HCT116 (cell line): Measurements from ENCODE around the gene TUB. TPM values are rescaled to one million over a fixed set of nuclear protein-coding genes. Genes with fewer than 3 reads are reported as not detected.

Source experiments
- ATAC-seq: fragments of 200-7000 bp; cut with Tn5 transposase; 2 replicates; pipeline ENCODE4 v1.9.1; 2020; ENCODE audit warnings: mild to moderate bottlenecking, moderate library complexity
- BruUV-seq: library from RNA; stranded (reverse); fragments of 400-500 nt; replicated peaks from 2 replicates; lab custom pipeline; 2021; lab: Mats Ljungman, UMichigan
- CTCF ChIA-PET: fragments of 300-600 bp; sonication (Branson Sonifier 250); formaldehyde crosslinking; loops from one replicate; lab custom pipeline; 2021; ENCODE audit warnings: antibody characterized with exemption; lab: Charles Lee
- POLR2A ChIA-PET: fragments of 300-600, 350-600 bp; sonication (Branson Sonifier 250); formaldehyde crosslinking; loops from one replicate; lab custom pipeline; 2021; ENCODE audit warnings: antibody characterized with exemption; lab: Charles Lee
- RAD21 ChIA-PET, 2 experiments: fragments of 300-600 bp; sonication (Branson Sonifier 250); formaldehyde crosslinking; loops; one replicate each; lab custom pipeline; 2023; ENCODE audit warnings: low total read pairs in 2 of 2; ENCODE audit not compliant: uncharacterized antibody in 2 of 2, unreplicated experiment in 2 of 2, low non-redundant PET in 1 of 2; lab: Charles Lee
- DNase-seq: peaks from one replicate; pipeline ENCODE4 v3.0.0-alpha.2; 2010; ENCODE audit warnings: low read depth, low spot score
- H2AFZ ChIP-seq: fragments of 200-600 bp; shearing (Covaris generic), sonication (generic); 2 replicates; pipeline ENCODE4 v1.6.1; 2017; ENCODE audit warnings: low read depth, mixed run types, mixed read lengths, antibody characterized with exemption, low read length; ENCODE audit not compliant: poor library complexity, severe bottlenecking
- H3K27ac ChIP-seq: 2 replicates; pipeline ENCODE4 v1.5.1; 2012; ENCODE audit warnings: low read depth, low read length
- H3K27me3 ChIP-seq: fragments of 200-600 bp; sonication (generic); 2 replicates; pipeline ENCODE4 v1.6.1; 2016; ENCODE audit warnings: mixed run types, low read length, mixed read lengths; ENCODE audit not compliant: insufficient read depth
- H3K36me3 ChIP-seq, 2 experiments: fragments of 200-500 bp in 1 of 2; fragments of 200-600 bp in 1 of 2; sonication (Bioruptor generic) in 1 of 2; sonication (generic) in 1 of 2; 2 replicates each; pipeline versions ENCODE4 v1.5.1 to v1.6.1; 2014 to 2016; ENCODE audit warnings: low read length in 2 of 2, inconsistent platforms in 1 of 2, mixed read lengths in 1 of 2, mixed run types in 1 of 2; ENCODE audit not compliant: insufficient read depth in 2 of 2, control insufficient read depth in 1 of 2
- H3K4me1 ChIP-seq, 2 experiments: fragments of 200-600 bp in 1 of 2; sonication (generic) in 1 of 2; 2 replicates each; pipeline versions ENCODE4 v1.5.1 to v1.6.1; 2012 to 2017; ENCODE audit warnings: low read length in 2 of 2, inconsistent platforms in 1 of 2, mild to moderate bottlenecking in 1 of 2, mixed read lengths in 1 of 2, mixed run types in 1 of 2, moderate library complexity in 1 of 2; ENCODE audit not compliant: insufficient read depth in 2 of 2, control insufficient read depth in 1 of 2
- H3K4me2 ChIP-seq: fragments of 200-600 bp; sonication (generic); 2 replicates; pipeline ENCODE4 v1.6.1; 2017; ENCODE audit warnings: mixed run types, low read length, mixed read lengths
- H3K4me3 ChIP-seq, 2 experiments: fragments of 200-600 bp in 1 of 2; sonication (generic) in 1 of 2; replicated peaks in 1 of 2; 2 replicates each; pipeline ENCODE4 v1.5.1; 2011 to 2016; ENCODE audit warnings: low read length in 2 of 2, control low read depth in 1 of 2, low read depth in 1 of 2, mild to moderate bottlenecking in 1 of 2, mixed read lengths in 1 of 2, mixed run types in 1 of 2
- H3K79me2 ChIP-seq: fragments of 200-600 bp; sonication (generic); 2 replicates; pipeline ENCODE4 v1.6.1; 2017; ENCODE audit warnings: mild to moderate bottlenecking, mixed run types, low read length, moderate library complexity, mixed read lengths; ENCODE audit not compliant: insufficient read depth
- H3K9ac ChIP-seq: fragments of 200-600 bp; sonication (generic); 2 replicates; pipeline ENCODE4 v1.6.1; 2016; ENCODE audit warnings: low read length, mixed read lengths
- H3K9me2 ChIP-seq: fragments of 200-600 bp; sonication (generic), shearing (Covaris generic); 2 replicates; pipeline ENCODE4 v1.6.1; 2017; ENCODE audit warnings: mixed run types, mild to moderate bottlenecking, moderate library complexity; ENCODE audit not compliant: insufficient read depth
- H3K9me3 ChIP-seq, 2 experiments: fragments of 200-500 bp in 1 of 2; fragments of 200-600 bp in 1 of 2; sonication (Bioruptor generic) in 1 of 2; sonication (generic) in 1 of 2; 2 replicates each; pipeline ENCODE4 v1.6.1; 2014 to 2017; ENCODE audit warnings: low read length in 2 of 2, mixed read lengths in 2 of 2, inconsistent platforms in 1 of 2, low read depth in 1 of 2, mild to moderate bottlenecking in 1 of 2, mixed run types in 1 of 2, moderate library complexity in 1 of 2; ENCODE audit not compliant: control insufficient read depth in 1 of 2, insufficient read depth in 1 of 2
- H4K20me1 ChIP-seq: fragments of 200-600 bp; sonication (generic), shearing (Covaris generic); 2 replicates; pipeline ENCODE4 v1.6.1; 2017; ENCODE audit warnings: mixed run types, mild to moderate bottlenecking, moderate library complexity; ENCODE audit not compliant: insufficient read depth
- CBX3 ChIP-seq: IDR thresholded peaks from 2 replicates; pipeline ENCODE4 v1.6.1; 2012; ENCODE audit warnings: low read depth
- CEBPB ChIP-seq: IDR thresholded peaks from 2 replicates; pipeline ENCODE4 v1.6.1; 2012; ENCODE audit warnings: low read depth
- EZH2 ChIP-seq: fragments of 200-600 bp; sonication (generic); IDR thresholded peaks from 2 replicates; pipeline ENCODE4 v1.6.1; 2017; ENCODE audit warnings: antibody characterized with exemption, mixed run types
- EZH2phosphoT487 ChIP-seq: fragments of 200-600 bp; IDR thresholded peaks from 2 replicates; pipeline ENCODE4 v1.6.1; 2018; ENCODE audit warnings: antibody characterized with exemption, borderline replicate concordance
- FOSL1 ChIP-seq: IDR thresholded peaks from 2 replicates; pipeline ENCODE4 v1.6.1; 2012; ENCODE audit warnings: low read depth
- SIN3A ChIP-seq: IDR thresholded peaks from 2 replicates; pipeline ENCODE4 v1.6.1; 2012; ENCODE audit warnings: low read depth
- TCF7L2 ChIP-seq: IDR thresholded peaks from 2 replicates; pipeline ENCODE4 v1.7.0; 2011; ENCODE audit warnings: borderline replicate concordance, inconsistent platforms; ENCODE audit not compliant: insufficient read depth, insufficient read length; ENCODE audit errors: extremely low read depth
- ZBTB33 ChIP-seq: IDR thresholded peaks from 2 replicates; pipeline ENCODE4 v1.6.1; 2011; ENCODE audit warnings: mild to moderate bottlenecking, low read length, moderate library complexity; ENCODE audit not compliant: insufficient replicate concordance; ENCODE audit errors: extremely low read depth
- ZFX ChIP-seq: fragments of 450-650 bp; IDR thresholded peaks from 2 replicates; pipeline ENCODE4 v1.6.1; 2017
- ZNF274 ChIP-seq: fragments of 200-500 bp; sonication (Bioruptor generic); IDR thresholded peaks from 2 replicates; pipeline ENCODE4 v1.6.1; 2014; ENCODE audit warnings: mild to moderate bottlenecking, low read depth, low read length, inconsistent platforms
- intact Hi-C: fragments of 100-400 bp; cut with micrococcal nuclease; formaldehyde crosslinking; loops from 2 replicates; pipeline ENCODE4 v1.10.0; 2022
- total RNA-seq: library from RNA; stranded (reverse); gene quantifications from one replicate; pipeline ENCODE4 v1.2.1, GENCODE V29; 2021; ENCODE audit not compliant: unreplicated experiment
- TF ChIP-seq, protein P1 (sequence below), 3 experiments: fragments of 200-600 bp in 1 of 3; sonication (generic) in 1 of 3; IDR thresholded peaks in 2 of 3; conservative IDR thresholded peaks in 1 of 3; 2 replicates each; pipeline ENCODE4 v1.5.1; 2012 to 2017; ENCODE audit warnings: low read depth in 2 of 3, low read length in 2 of 3, antibody characterized with exemption in 1 of 3, borderline replicate concordance in 1 of 3, control low read depth in 1 of 3, mild to moderate bottlenecking in 1 of 3, mixed read lengths in 1 of 3, mixed run types in 1 of 3, moderate library complexity in 1 of 3; ENCODE audit not compliant: insufficient read depth in 1 of 3

Gene TUB
- total RNA-seq, 1 experiment from 2014 or later = 0.02 TPM

DNA sequence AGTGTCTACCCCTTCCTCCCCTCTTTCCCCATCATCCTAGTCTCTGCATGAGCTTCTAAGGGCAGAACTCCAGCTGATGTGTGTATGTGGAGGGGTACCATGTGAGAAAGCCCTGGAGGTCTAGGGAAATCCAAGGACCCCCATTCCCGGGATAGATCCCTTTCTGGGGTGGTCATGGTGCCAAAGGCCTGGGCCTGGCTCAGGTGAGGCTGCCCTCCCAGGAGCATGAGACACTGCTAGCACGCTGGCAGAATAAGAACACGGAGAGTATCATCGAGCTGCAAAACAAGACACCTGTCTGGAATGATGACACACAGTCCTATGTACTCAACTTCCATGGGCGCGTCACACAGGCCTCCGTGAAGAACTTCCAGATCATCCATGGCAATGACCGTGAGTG, 19.6 kb downstream of the TUB start:
- H3K27ac ChIP-seq = no peak overlapping the region
- RAD21 ChIA-PET = interaction anchor here (1.8 to 3.5 kb wide), 3 partner anchors 67 to 94 kb away, joined by 10 to 31 read pairs (median 28); no protein-coding TSS in a partner anchor
- intact Hi-C loops = no loop called here
- CTCF ChIA-PET = interaction anchor here (2.2 to 8.1 kb wide), 4 partner anchors 10 to 467 kb away, joined by 14 to 184 read pairs (median 38); no protein-coding TSS in a partner anchor
- peaks cover 4% of the 10 kb centered on the region; the same call in 1 of the 2 replicates for H3K27me3 ChIP-seq
- DNase-seq = no peak
- no peaks in the 10 kb centered on the region for H3K9me3 ChIP-seq
- no peaks in the 10 kb centered on the region for H3K4me1 ChIP-seq
- H3K36me3 ChIP-seq = no peaks in the 10 kb centered on the region
- no peak overlapping the region for H3K9ac ChIP-seq
- TF ChIP-seq SIN3A (no peak), CBX3 (no peak), TCF7L2 (no peak), FOSL1 (no peak), ZBTB33 (no peak), ZNF274 (no peak), CEBPB (no peak), ZFX (no peak), EZH2 (no peak), EZH2phosphoT487 (no peak)
- TF ChIP-seq, protein P1, sequence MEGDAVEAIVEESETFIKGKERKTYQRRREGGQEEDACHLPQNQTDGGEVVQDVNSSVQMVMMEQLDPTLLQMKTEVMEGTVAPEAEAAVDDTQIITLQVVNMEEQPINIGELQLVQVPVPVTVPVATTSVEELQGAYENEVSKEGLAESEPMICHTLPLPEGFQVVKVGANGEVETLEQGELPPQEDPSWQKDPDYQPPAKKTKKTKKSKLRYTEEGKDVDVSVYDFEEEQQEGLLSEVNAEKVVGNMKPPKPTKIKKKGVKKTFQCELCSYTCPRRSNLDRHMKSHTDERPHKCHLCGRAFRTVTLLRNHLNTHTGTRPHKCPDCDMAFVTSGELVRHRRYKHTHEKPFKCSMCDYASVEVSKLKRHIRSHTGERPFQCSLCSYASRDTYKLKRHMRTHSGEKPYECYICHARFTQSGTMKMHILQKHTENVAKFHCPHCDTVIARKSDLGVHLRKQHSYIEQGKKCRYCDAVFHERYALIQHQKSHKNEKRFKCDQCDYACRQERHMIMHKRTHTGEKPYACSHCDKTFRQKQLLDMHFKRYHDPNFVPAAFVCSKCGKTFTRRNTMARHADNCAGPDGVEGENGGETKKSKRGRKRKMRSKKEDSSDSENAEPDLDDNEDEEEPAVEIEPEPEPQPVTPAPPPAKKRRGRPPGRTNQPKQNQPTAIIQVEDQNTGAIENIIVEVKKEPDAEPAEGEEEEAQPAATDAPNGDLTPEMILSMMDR (IDR thresholded peaks at IDR 0.05 in 2 of 3, conservative IDR thresholded peaks at IDR 0.05 in 1 of 3; ENCODE audit: borderline replicate concordance in 1 of 3, insufficient read depth in 1 of 3, low read depth in 2 of 3, low read length in 2 of 3) = no peak
- no peak for ATAC-seq
- no peak overlapping the region for H3K4me3 ChIP-seq
- no TSS peak for BruUV-seq
- no peak overlapping the region for H3K4me2 ChIP-seq
- no peaks in the 10 kb centered on the region for H3K9me2 ChIP-seq
- no peak overlapping the region for H2AFZ ChIP-seq
- POLR2A ChIA-PET = no interaction called here
- no peaks in the 10 kb centered on the region for H3K79me2 ChIP-seq
- H4K20me1 ChIP-seq = no peaks in the 10 kb centered on the region
